ENCODE results near the gene KIF5A.

KIF5A gene

GRCh38 chr12:57514720-57515407 lies 35.0 kb upstream of the KIF5A start:
- Histone ChIP-seq H3K4me3 (ENCODE audit: low read length) (no peak overlapping the region), H3K27ac (ENCODE audit: low read length) (no peak overlapping the region), H3K9me3 (ENCODE audit: insufficient read depth, low read length) (no peaks in the 10 kb centered on the region), H3K4me2 (ENCODE audit: low read length) (no peak overlapping the region), H3K79me2 (ENCODE audit: low read length) (peaks cover 21% of the 10 kb centered on the region), H2AFZ (ENCODE audit: low read depth, low read length) (no peak overlapping the region), H3K36me3 (replicated peaks; ENCODE audit: low read depth, low read length) (peaks cover 66% of the 10 kb centered on the region), H3K4me1 (ENCODE audit: low read length) (peaks cover 13% of the 10 kb centered on the region), H3K9ac (ENCODE audit: low read length) (no peak overlapping the region), H4K20me1 (ENCODE audit: insufficient read depth, low read length) (peaks cover 24% of the 10 kb centered on the region), H3K27me3 (ENCODE audit: low read depth, low read length) (no peaks in the 10 kb centered on the region)
- TF ChIP-seq EZH2phosphoT487 (IDR thresholded peaks at IDR 0.05; ENCODE audit: low read depth) (no peak), CTCF (IDR thresholded peaks at IDR 0.05; ENCODE audit: low read depth, low read length) (no peak)

- H3K79me2 ChIP-seq (ENCODE audit: low read length) = peaks cover 25% of the 10 kb centered on the region
- no peak overlapping the region for H2AFZ ChIP-seq (ENCODE audit: low read depth, low read length)
- H3K4me1 ChIP-seq (ENCODE audit: low read length) = peaks cover 13% of the 10 kb centered on the region
- H3K4me2 ChIP-seq (ENCODE audit: low read length) = no peak overlapping the region
- peaks cover 25% of the 10 kb centered on the region for H4K20me1 ChIP-seq (ENCODE audit: insufficient read depth, low read length)
- no peaks in the 10 kb centered on the region for H3K27me3 ChIP-seq (ENCODE audit: low read depth, low read length)
- peaks cover 67% of the 10 kb centered on the region for H3K36me3 ChIP-seq (replicated peaks; ENCODE audit: low read depth, low read length)
- TF ChIP-seq CTCF (IDR thresholded peaks at IDR 0.05; ENCODE audit: low read depth, low read length) = no peak
- H3K9me3 ChIP-seq (ENCODE audit: insufficient read depth, low read length) = no peaks in the 10 kb centered on the region
- H3K27ac ChIP-seq (ENCODE audit: low read length) = no peak overlapping the region
- H3K4me3 ChIP-seq (ENCODE audit: low read length) = no peak overlapping the region
- H3K9ac ChIP-seq (ENCODE audit: low read length) = no peak overlapping the region
Observed at GRCh38 chr12:57515408-57515933, 34.4 kb upstream of the KIF5A start.

- H3K4me3 ChIP-seq (ENCODE audit: low read length) = no peak overlapping the region
- H3K9ac ChIP-seq (ENCODE audit: low read length) = no peak overlapping the region
- H3K36me3 ChIP-seq (replicated peaks; ENCODE audit: low read depth, low read length) = peaks cover 67% of the 10 kb centered on the region
- H3K27ac ChIP-seq (ENCODE audit: low read length) = no peak overlapping the region
- H3K27me3 ChIP-seq (ENCODE audit: low read depth, low read length) = no peaks in the 10 kb centered on the region
- TF ChIP-seq EZH2phosphoT487 (IDR thresholded peaks at IDR 0.05; ENCODE audit: low read depth) (no peak), CTCF (IDR thresholded peaks at IDR 0.05; ENCODE audit: low read depth, low read length) (no peak)
- no peaks in the 10 kb centered on the region for H3K9me3 ChIP-seq (ENCODE audit: insufficient read depth, low read length)
- peaks cover 25% of the 10 kb centered on the region for H3K79me2 ChIP-seq (ENCODE audit: low read length)
- H3K4me2 ChIP-seq (ENCODE audit: low read length) = no peak overlapping the region
- H2AFZ ChIP-seq (ENCODE audit: low read depth, low read length) = no peak overlapping the region
- H4K20me1 ChIP-seq (ENCODE audit: insufficient read depth, low read length) = peaks cover 25% of the 10 kb centered on the region
- peaks cover 15% of the 10 kb centered on the region for H3K4me1 ChIP-seq (ENCODE audit: low read length)
Observed at GRCh38 chr12:57515934-57516541, 33.8 kb upstream of the KIF5A start.

- Histone ChIP-seq H3K4me3 (ENCODE audit: low read length) (no peak overlapping the region), H3K4me1 (ENCODE audit: low read length) (peaks cover 22% of the 10 kb centered on the region), H3K36me3 (replicated peaks; ENCODE audit: low read depth, low read length) (peaks cover 64% of the 10 kb centered on the region), H3K79me2 (ENCODE audit: low read length) (peaks cover 25% of the 10 kb centered on the region), H3K9ac (ENCODE audit: low read length) (no peak overlapping the region), H3K9me3 (ENCODE audit: insufficient read depth, low read length) (no peaks in the 10 kb centered on the region), H2AFZ (ENCODE audit: low read depth, low read length) (no peak overlapping the region), H3K27me3 (ENCODE audit: low read depth, low read length) (no peaks in the 10 kb centered on the region), H4K20me1 (ENCODE audit: insufficient read depth, low read length) (peaks cover 25% of the 10 kb centered on the region), H3K4me2 (ENCODE audit: low read length) (no peak overlapping the region), H3K27ac (ENCODE audit: low read length) (no peak overlapping the region)
- TF ChIP-seq CTCF (IDR thresholded peaks at IDR 0.05; ENCODE audit: low read depth, low read length) = no peak
- TF ChIP-seq EZH2phosphoT487 (IDR thresholded peaks at IDR 0.05; ENCODE audit: low read depth) = no peak
Observed at GRCh38 chr12:57516617-57517153, 33.2 kb upstream of the KIF5A start.

Measured in OCI-LY3 (cell line).